ENCODE measurements around the gene FBXL19. TPM values are rescaled to one million over a fixed set of nuclear protein-coding genes. Genes with fewer than 3 reads are reported as not detected.
A peak's percentile ranks its signal among the peaks of the same experiment; 100 is the strongest.

The FBXL19 gene
- total RNA-seq, 1 donor from 2014 or later: 6.3 TPM

GRCh38 chr16:30902029-30902972 lies 21.1 kb upstream of the FBXL19 start:
- intact Hi-C loops (cut with micrococcal nuclease): loop anchor here (10.0 kb wide), 1 partner anchor 58 kb away; no protein-coding TSS in a partner anchor
- peaks cover 39% of the 10 kb centered on the region for H3K4me1 ChIP-seq
- H3K27me3 ChIP-seq (ENCODE audit: low read depth): no peaks in the 10 kb centered on the region
- no peaks in the 10 kb centered on the region for H3K36me3 ChIP-seq
- TF ChIP-seq, protein P1, sequence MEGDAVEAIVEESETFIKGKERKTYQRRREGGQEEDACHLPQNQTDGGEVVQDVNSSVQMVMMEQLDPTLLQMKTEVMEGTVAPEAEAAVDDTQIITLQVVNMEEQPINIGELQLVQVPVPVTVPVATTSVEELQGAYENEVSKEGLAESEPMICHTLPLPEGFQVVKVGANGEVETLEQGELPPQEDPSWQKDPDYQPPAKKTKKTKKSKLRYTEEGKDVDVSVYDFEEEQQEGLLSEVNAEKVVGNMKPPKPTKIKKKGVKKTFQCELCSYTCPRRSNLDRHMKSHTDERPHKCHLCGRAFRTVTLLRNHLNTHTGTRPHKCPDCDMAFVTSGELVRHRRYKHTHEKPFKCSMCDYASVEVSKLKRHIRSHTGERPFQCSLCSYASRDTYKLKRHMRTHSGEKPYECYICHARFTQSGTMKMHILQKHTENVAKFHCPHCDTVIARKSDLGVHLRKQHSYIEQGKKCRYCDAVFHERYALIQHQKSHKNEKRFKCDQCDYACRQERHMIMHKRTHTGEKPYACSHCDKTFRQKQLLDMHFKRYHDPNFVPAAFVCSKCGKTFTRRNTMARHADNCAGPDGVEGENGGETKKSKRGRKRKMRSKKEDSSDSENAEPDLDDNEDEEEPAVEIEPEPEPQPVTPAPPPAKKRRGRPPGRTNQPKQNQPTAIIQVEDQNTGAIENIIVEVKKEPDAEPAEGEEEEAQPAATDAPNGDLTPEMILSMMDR (IDR thresholded peaks at IDR 0.05; ENCODE audit: borderline replicate concordance): peak; percentile 45
- no peaks in the 10 kb centered on the region for H3K9me3 ChIP-seq (replicated peaks)
- peak overlapping the region; percentile 71 for H3K4me3 ChIP-seq
- DNase-seq: peak; percentile 73
- H3K27ac ChIP-seq (replicated peaks): peak overlapping the region; percentile 96

DNA sequence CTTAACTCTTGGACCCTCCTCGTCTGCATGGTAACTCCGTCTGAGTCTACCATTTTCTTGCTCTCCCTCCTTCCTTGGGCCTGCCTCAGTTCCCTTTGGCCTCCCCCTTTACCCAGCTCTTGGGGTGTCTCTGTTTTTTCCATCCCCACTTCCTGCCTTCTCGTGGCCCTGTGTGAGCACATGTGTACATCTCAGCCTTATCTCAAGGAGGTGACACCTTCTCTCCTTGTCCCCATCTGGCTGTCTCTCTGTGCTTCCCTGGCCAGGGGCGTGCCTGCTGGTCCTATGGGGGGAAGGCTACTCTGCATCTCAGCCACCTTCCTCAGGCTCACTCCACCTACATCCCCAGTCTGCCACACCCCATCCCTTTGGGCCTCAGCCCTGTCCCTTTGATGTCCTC lies 20.4 kb upstream of the FBXL19 start:
- Histone ChIP-seq H3K36me3 (no peaks in the 10 kb centered on the region), H3K4me3 (peak overlapping the region; percentile 71), H3K27me3 (ENCODE audit: low read depth) (no peaks in the 10 kb centered on the region), H3K27ac (replicated peaks) (peak overlapping the region; percentile 96), H3K4me1 (peaks cover 35% of the 10 kb centered on the region), H3K9me3 (replicated peaks) (no peaks in the 10 kb centered on the region)
- intact Hi-C loops (cut with micrococcal nuclease): loop anchor here (10.0 kb wide), 1 partner anchor 58 kb away; no protein-coding TSS in a partner anchor
- TF ChIP-seq, protein P1 (IDR thresholded peaks at IDR 0.05; ENCODE audit: borderline replicate concordance): no peak
- DNase-seq: no peak

DNA sequence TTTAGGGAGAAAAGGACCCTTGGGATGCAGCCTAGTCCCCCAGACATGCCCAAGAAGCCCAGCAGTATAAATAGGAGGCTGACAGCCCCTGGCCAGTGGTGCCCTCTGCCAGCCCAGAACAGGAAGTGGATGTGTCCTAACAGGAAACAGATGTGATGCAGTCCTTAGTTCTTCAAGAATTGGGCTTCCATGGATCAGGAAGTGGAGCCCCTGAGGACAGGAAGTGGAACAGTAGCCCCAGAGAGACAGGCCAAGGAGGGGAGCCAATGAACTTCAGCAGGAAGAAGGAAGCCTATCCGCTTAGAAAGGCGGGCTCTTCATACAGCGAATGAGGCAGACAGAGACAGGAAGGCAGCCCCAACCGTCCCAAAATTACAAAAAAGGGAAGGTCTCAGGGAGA lies 19.8 kb upstream of the FBXL19 start:
- DNase-seq: no peak
- peak overlapping the region; percentile 96 for H3K27ac ChIP-seq (replicated peaks)
- peaks cover 35% of the 10 kb centered on the region for H3K4me1 ChIP-seq
- TF ChIP-seq, protein P1 (IDR thresholded peaks at IDR 0.05; ENCODE audit: borderline replicate concordance): no peak
- H3K9me3 ChIP-seq (replicated peaks): no peaks in the 10 kb centered on the region
- no peak overlapping the region for H3K4me3 ChIP-seq
- intact Hi-C loops (cut with micrococcal nuclease): loop anchor here (10.0 kb wide), 1 partner anchor 59 kb away; no protein-coding TSS in a partner anchor
- H3K27me3 ChIP-seq (ENCODE audit: low read depth): no peaks in the 10 kb centered on the region
- H3K36me3 ChIP-seq: no peaks in the 10 kb centered on the region

DNA sequence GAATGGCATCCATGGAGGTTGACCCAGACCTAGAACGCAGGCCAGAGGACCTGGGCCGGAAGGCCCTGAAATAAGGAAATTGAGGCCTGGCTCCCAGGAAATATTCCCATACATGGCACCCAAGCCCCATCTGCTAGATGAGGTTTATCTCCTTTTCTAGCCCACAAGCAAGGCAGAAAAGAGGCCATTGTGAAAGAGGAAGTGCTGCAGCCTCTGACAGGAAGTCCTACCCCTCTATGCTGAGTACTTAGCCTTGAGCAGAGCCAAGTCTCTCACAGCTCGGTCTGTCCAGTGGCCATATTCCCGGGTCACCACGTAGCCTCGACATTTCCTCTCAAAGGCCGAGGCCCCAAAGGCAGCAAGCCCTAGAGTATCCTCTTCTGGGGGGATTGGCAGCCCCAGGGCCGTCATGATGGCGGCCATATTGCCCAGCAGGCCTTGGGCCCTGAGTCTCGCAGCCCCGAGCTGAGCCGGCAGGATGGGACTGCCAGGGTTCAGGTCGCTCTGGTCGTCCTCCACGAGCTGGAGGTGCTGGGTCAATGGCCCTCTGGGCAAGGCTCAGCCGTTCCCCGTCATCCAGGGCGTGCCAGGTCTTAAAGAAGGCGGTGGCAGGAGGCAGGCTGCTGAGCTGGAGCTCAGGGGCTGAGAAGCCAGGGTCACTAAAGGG lies 19.1 kb upstream of the FBXL19 start:
- Histone ChIP-seq H3K27me3 (ENCODE audit: low read depth) (no peaks in the 10 kb centered on the region), H3K4me1 (peaks cover 35% of the 10 kb centered on the region), H3K27ac (replicated peaks) (peak overlapping the region; percentile 96), H3K36me3 (no peaks in the 10 kb centered on the region), H3K9me3 (replicated peaks) (no peaks in the 10 kb centered on the region), H3K4me3 (no peak overlapping the region)
- intact Hi-C loops (cut with micrococcal nuclease): loop anchor here (10.0 kb wide), 1 partner anchor 59 kb away; no protein-coding TSS in a partner anchor
- no peak for DNase-seq
- TF ChIP-seq, protein P1 (IDR thresholded peaks at IDR 0.05; ENCODE audit: borderline replicate concordance): no peak

DNA sequence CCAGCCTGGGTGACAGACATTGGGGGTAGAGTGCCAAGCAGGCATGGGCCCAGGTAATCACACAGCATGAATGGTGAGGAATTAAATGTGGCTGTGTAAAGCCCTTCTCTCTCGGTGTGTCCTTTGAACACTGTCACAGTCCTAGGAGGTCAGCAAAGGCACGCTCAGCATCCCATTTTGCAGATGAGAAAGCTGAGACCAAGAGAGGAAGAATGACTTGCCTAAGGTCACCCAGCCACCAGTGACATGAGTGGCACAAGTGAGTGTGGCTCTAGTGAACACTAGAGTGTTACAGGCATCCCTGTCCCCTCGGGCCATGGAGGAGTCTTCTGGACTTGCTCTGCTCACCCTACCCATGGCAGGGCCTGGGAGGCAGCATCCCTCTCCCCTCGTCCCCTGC lies 16.3 kb upstream of the FBXL19 start:
- intact Hi-C loops (cut with micrococcal nuclease): loop anchor here (10.0 kb wide), 1 partner anchor 62 kb away; no protein-coding TSS in a partner anchor
- peaks cover 25% of the 10 kb centered on the region for H3K4me1 ChIP-seq
- no peaks in the 10 kb centered on the region for H3K9me3 ChIP-seq (replicated peaks)
- H3K27me3 ChIP-seq (ENCODE audit: low read depth): no peaks in the 10 kb centered on the region
- no peaks in the 10 kb centered on the region for H3K36me3 ChIP-seq
- no peak overlapping the region for H3K4me3 ChIP-seq
- TF ChIP-seq, protein P1 (IDR thresholded peaks at IDR 0.05; ENCODE audit: borderline replicate concordance): no peak
- no peak overlapping the region for H3K27ac ChIP-seq (replicated peaks)
- no peak for DNase-seq
